Measurements from ENCODE around the gene DHODH. TPM values are rescaled to one million over a fixed set of nuclear protein-coding genes. Genes with fewer than 3 reads are reported as not detected.

DHODH gene
- total RNA-seq, 2 experiments from 2014 or later, result 26.5 to 26.8 TPM

GRCh38 chr16:72027669-72028378 lies 19.3 kb downstream of the DHODH start:
- Mint-ChIP-seq H3K36me3 (ENCODE audit: low read depth) (peaks cover 10% of the 10 kb centered on the region), H3K4me3 (no peak overlapping the region), H3K27me3 (no peaks in the 10 kb centered on the region), H3K27ac (no peak overlapping the region), H3K4me1 (ENCODE audit: low read depth) (no peaks in the 10 kb centered on the region), H3K9me3 (no peaks in the 10 kb centered on the region)
- intact Hi-C loops (cut with micrococcal nuclease), result no loop called here
- ChIA-PET POLR2A (interaction anchor here (0.6 kb wide), 1 partner anchor 1404 kb away, joined by 3 read pairs; no protein-coding TSS in a partner anchor), CTCF (no interaction called here)
- TF ChIP-seq, protein P1, sequence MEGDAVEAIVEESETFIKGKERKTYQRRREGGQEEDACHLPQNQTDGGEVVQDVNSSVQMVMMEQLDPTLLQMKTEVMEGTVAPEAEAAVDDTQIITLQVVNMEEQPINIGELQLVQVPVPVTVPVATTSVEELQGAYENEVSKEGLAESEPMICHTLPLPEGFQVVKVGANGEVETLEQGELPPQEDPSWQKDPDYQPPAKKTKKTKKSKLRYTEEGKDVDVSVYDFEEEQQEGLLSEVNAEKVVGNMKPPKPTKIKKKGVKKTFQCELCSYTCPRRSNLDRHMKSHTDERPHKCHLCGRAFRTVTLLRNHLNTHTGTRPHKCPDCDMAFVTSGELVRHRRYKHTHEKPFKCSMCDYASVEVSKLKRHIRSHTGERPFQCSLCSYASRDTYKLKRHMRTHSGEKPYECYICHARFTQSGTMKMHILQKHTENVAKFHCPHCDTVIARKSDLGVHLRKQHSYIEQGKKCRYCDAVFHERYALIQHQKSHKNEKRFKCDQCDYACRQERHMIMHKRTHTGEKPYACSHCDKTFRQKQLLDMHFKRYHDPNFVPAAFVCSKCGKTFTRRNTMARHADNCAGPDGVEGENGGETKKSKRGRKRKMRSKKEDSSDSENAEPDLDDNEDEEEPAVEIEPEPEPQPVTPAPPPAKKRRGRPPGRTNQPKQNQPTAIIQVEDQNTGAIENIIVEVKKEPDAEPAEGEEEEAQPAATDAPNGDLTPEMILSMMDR (IDR thresholded peaks at IDR 0.05), result no peak
- ATAC-seq (no peak), DNase-seq (no peak)

DNA sequence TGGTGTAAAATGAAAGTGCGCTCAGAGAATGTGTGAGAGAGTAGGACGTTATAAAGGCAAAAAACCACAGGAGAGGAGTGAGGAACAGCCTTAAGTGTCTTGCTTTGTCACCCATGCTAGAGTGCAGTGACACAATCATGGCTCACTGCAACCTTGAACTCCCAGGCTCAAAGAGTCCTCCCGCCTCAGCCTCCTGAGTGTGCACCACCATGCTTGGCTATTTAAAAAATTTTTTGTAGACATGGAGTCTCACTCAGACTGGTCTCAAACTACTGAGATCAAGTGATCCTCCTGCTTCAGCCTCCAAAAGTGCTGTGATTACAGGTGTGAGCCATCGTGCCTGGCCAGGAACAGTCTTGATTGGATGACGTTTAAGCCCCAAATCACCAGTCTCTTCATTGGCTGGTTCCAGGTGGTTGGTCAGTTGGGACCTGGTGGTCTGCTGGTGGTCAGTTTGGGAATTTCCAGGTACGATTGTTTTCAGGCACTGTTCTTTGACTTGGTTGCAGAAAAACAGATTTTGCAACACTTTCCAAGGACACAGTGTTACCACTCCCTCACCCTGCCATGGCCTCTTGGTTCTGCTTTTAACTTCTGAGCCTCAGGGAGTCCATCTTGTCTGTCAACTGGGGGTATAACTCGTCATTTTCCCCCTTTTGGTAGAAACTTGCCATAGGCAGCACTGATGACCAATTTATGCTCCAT lies 21.2 kb downstream of the DHODH start:
- H3K9me3 Mint-ChIP-seq, result no peaks in the 10 kb centered on the region
- H3K36me3 Mint-ChIP-seq (ENCODE audit: low read depth), result peaks cover 8% of the 10 kb centered on the region
- no peaks in the 10 kb centered on the region for H3K27me3 Mint-ChIP-seq
- DNase-seq, result no peak
- TF ChIP-seq, protein P1 (IDR thresholded peaks at IDR 0.05), result no peak
- H3K4me1 Mint-ChIP-seq (ENCODE audit: low read depth), result no peaks in the 10 kb centered on the region
- H3K27ac Mint-ChIP-seq, result no peak overlapping the region
- ChIA-PET POLR2A (no interaction called here), CTCF (no interaction called here)
- no peak for ATAC-seq
- intact Hi-C loops (cut with micrococcal nuclease), result no loop called here
- H3K4me3 Mint-ChIP-seq, result no peak overlapping the region

DNA sequence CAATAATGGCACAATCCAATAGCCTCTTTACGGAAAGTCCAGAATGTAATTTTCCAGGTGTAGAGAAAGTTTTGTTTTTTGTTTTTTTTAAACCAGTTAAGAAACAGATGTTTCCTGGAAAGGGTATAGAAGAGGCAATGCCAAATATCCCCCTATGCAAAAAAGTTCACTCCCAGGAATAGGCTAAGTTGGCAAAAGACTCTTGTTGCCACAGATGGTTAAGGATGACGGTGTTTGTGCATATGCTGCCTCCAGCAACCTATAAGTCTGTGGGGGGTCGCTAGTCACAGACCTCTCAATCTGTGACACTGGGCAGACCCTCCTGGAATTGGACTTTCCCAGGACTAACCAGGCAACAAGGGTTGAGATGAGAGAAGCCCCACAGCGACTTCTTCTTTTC lies 24.9 kb downstream of the DHODH start:
- no peak overlapping the region for H3K27ac Mint-ChIP-seq
- no peaks in the 10 kb centered on the region for H3K9me3 Mint-ChIP-seq
- DNase-seq (no peak), ATAC-seq (no peak)
- ChIA-PET CTCF (no interaction called here), POLR2A (no interaction called here)
- H3K36me3 Mint-ChIP-seq (ENCODE audit: low read depth), result peaks cover 2% of the 10 kb centered on the region
- no peaks in the 10 kb centered on the region for H3K27me3 Mint-ChIP-seq
- intact Hi-C loops (cut with micrococcal nuclease), result no loop called here
- H3K4me3 Mint-ChIP-seq, result no peak overlapping the region
- H3K4me1 Mint-ChIP-seq (ENCODE audit: low read depth), result no peaks in the 10 kb centered on the region
- TF ChIP-seq, protein P1 (IDR thresholded peaks at IDR 0.05), result no peak

- ATAC-seq (no peak), DNase-seq (no peak)
- Mint-ChIP-seq H3K9me3 (peaks cover 1% of the 10 kb centered on the region), H3K27ac (no peak overlapping the region), H3K4me1 (ENCODE audit: low read depth) (no peaks in the 10 kb centered on the region), H3K36me3 (ENCODE audit: low read depth) (peaks cover 2% of the 10 kb centered on the region), H3K4me3 (no peak overlapping the region), H3K27me3 (no peaks in the 10 kb centered on the region)
- TF ChIP-seq, protein P1 (IDR thresholded peaks at IDR 0.05), result no peak
- CTCF ChIA-PET, result interaction anchor here (1.3 kb wide), 1 partner anchor 36 kb away, joined by 3 read pairs; the partner anchor contains the start of gene PKD1L3
- intact Hi-C loops (cut with micrococcal nuclease), result no loop called here
- POLR2A ChIA-PET, result no interaction called here
Observed at GRCh38 chr16:72036098-72036497, 27.6 kb downstream of the DHODH start.

DNA sequence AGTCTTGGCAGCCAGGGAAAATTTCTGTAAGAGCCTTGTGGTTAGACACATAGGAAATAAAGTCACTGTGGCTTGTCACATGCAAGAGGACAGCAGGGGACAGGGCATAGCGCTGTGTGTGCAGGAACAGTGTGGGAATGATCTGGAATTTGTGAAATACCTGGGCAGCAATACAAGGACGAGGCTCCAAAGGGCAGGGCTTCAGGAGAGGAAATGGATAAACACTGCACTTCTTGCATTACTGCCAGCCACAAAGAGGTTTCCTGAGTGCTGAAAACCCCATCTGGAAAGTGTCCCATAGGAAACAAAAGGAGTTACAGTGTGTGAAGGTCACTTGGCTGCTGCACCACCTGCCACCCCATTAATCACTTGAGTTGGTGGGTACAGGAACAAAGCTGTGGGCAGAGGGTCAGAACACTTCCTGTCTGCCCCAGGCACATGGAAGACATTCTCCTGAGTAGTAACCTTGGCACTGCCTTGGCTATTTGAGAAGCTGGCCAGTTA lies 33.7 kb downstream of the DHODH start:
- TF ChIP-seq, protein P1 (IDR thresholded peaks at IDR 0.05), result no peak
- ATAC-seq (no peak), DNase-seq (no peak)
- Mint-ChIP-seq H3K4me3 (no peak overlapping the region), H3K27ac (no peak overlapping the region), H3K4me1 (ENCODE audit: low read depth) (no peaks in the 10 kb centered on the region), H3K9me3 (peaks cover 3% of the 10 kb centered on the region), H3K27me3 (no peaks in the 10 kb centered on the region), H3K36me3 (ENCODE audit: low read depth) (peaks cover 8% of the 10 kb centered on the region)
- ChIA-PET CTCF (no interaction called here), POLR2A (no interaction called here)
- intact Hi-C loops (cut with micrococcal nuclease), result no loop called here

Measured in activated CD8-positive, alpha-beta T cell treated with anti-CD3 and anti-CD28 coated beads for 36 hours (primary cell).